H1 (cell line): ENCODE results near the gene PXN. TPM values are rescaled to one million over a fixed set of nuclear protein-coding genes. Genes with fewer than 3 reads are reported as not detected.

Source experiments
- ATF3 ChIP-seq: IDR thresholded peaks from 2 replicates; pipeline ENCODE4 v1.6.1; 2011; ENCODE audit warnings: low read depth, mild to moderate bottlenecking, low read length; ENCODE audit not compliant: insufficient read depth
- BACH1 ChIP-seq: IDR thresholded peaks from 2 replicates; pipeline ENCODE4 v1.6.1; 2012; ENCODE audit warnings: low read length, improper control_type of control experiment
- CBX8 ChIP-seq: fragments of 300-800, 300-1000 bp; sonication (generic); IDR thresholded peaks from 2 replicates; pipeline ENCODE4 v1.7.1; 2016; ENCODE audit warnings: low read depth, low read length, borderline replicate concordance
- CHD7 ChIP-seq: fragments of 300-600 bp; sonication (generic); IDR thresholded peaks from 2 replicates; pipeline ENCODE4 v1.7.1; 2012; ENCODE audit warnings: low read length, moderate library complexity, mild to moderate bottlenecking, inconsistent platforms; ENCODE audit not compliant: insufficient replicate concordance
- HDAC6 ChIP-seq: IDR thresholded peaks from one replicate; pipeline ENCODE4 v1.7.1; 2012; ENCODE audit warnings: low read depth, mild to moderate bottlenecking, inconsistent platforms, low read length, moderate library complexity
- JUN ChIP-seq: IDR thresholded peaks from 2 replicates; pipeline ENCODE4 v1.6.1; 2011; ENCODE audit warnings: low read depth, mild to moderate bottlenecking, improper control_type of control experiment, low read length
- MAFK ChIP-seq: IDR thresholded peaks from 2 replicates; pipeline ENCODE4 v1.6.1; 2012; ENCODE audit warnings: low read depth, mild to moderate bottlenecking, improper control_type of control experiment, low read length
- POU5F1 ChIP-seq: IDR thresholded peaks from 2 replicates; pipeline ENCODE4 v1.6.1; 2011; ENCODE audit warnings: low read depth, mild to moderate bottlenecking, low read length, moderate library complexity
- RNF2 ChIP-seq: fragments of 200-900, 300-1000 bp; sonication (generic); IDR thresholded peaks from 2 replicates; pipeline ENCODE4 v1.7.1; 2016; ENCODE audit warnings: borderline replicate concordance, low read depth, mild to moderate bottlenecking, antibody characterized with exemption, low read length; ENCODE audit not compliant: poor library complexity, severe bottlenecking; ENCODE audit errors: missing control alignments
- TAF7 ChIP-seq: optimal IDR thresholded peaks from 2 replicates; pipeline ENCODE3; 2011; ENCODE audit warnings: low read depth, mild to moderate bottlenecking, inconsistent platforms, low read length, moderate library complexity, borderline replicate concordance
- ZNF274 ChIP-seq: IDR thresholded peaks from 2 replicates; pipeline ENCODE4 v1.7.0; 2012; ENCODE audit warnings: low read length, borderline replicate concordance; ENCODE audit errors: extremely low read depth
- polyA plus RNA-seq, 7 experiments: library from polyadenylated mRNA; depleted of rRNA in 3 of 7; stranded (reverse) in 5 of 7; unstranded in 2 of 7; fragments of >200 nt in 5 of 7; fragments of 200-250 nt in 2 of 7; gene quantifications; 1 replicate in 5 of 7; 2 replicates in 1 of 7; 4 replicates in 1 of 7; pipeline versions ENCODE4 v1.2.1 to v1.2.3, GENCODE V29; 2011 to 2013; ENCODE audit warnings: missing spikeins in 2 of 7, mixed read lengths in 2 of 7
- total RNA-seq: library from RNA; stranded (reverse); fragmentation: NEBNext Ultra II Directional; extraction: Animal tissue kit (Norgen Biotek cat#: 25700); gene quantifications from 2 replicates; pipeline ENCODE4 v1.2.1, GENCODE V29; 2021

The PXN gene
- total and polyA plus RNA-seq, 2 of the 8 experiments (the other 6 are each of a cell fraction or from before 2014, with no cell fraction given) = 51.0 to 105 TPM

GRCh38 chr12:120276734-120277133 lies 11.2 kb upstream of the PXN start (continued):
- TF ChIP-seq CHD7 (no peak), CBX8 (no peak), POU5F1 (no peak), MAFK (no peak), BACH1 (no peak), JUN (no peak), HDAC6 (no peak), RNF2 (no peak), ATF3 (no peak), ZNF274 (no peak), TAF7 (no peak)
